ENCODE results near the gene PCMT1.

DNA sequence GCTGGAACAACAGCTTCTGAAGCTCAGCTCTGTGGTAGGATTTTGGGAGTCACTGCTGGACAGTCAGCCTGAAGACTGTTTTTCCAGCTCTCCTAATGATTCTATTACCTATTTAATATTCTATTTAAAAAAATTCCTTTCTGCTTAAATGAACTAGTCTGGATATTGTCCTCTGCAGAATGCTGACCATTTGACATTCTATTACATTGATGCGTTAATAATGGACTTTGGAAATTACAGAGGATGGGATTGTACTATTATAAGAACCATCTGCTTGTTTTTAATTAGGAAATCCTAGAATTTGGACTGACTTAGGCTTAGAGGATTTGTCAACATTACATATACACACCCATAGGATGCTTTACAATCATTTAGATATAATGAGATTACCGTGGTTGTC, 94.9 kb downstream of the PCMT1 start:
- TF ChIP-seq EP300 (IDR thresholded peaks at IDR 0.05; ENCODE audit: low read depth) (no peak), POLR2A (IDR thresholded peaks at IDR 0.05) (no peak), POLR2AphosphoS5 (IDR thresholded peaks at IDR 0.05) (no peak)
- TF ChIP-seq, protein P1, sequence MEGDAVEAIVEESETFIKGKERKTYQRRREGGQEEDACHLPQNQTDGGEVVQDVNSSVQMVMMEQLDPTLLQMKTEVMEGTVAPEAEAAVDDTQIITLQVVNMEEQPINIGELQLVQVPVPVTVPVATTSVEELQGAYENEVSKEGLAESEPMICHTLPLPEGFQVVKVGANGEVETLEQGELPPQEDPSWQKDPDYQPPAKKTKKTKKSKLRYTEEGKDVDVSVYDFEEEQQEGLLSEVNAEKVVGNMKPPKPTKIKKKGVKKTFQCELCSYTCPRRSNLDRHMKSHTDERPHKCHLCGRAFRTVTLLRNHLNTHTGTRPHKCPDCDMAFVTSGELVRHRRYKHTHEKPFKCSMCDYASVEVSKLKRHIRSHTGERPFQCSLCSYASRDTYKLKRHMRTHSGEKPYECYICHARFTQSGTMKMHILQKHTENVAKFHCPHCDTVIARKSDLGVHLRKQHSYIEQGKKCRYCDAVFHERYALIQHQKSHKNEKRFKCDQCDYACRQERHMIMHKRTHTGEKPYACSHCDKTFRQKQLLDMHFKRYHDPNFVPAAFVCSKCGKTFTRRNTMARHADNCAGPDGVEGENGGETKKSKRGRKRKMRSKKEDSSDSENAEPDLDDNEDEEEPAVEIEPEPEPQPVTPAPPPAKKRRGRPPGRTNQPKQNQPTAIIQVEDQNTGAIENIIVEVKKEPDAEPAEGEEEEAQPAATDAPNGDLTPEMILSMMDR (IDR thresholded peaks at IDR 0.05) = no peak

Measured in transverse colon (tissue), 4 donors.